ENCODE data around the gene USP28. TPM values are rescaled to one million over a fixed set of nuclear protein-coding genes. Genes with fewer than 3 reads are reported as not detected.
"Not testable (repeated sequence)": the region's sequence is repeated elsewhere in the genome, so short reads cannot be mapped to it uniquely, and the experiment has no call there.

Gene USP28
- total RNA-seq, 1 donor from 2014 or later = 33.6 TPM

- no peak for DNase-seq
These were observed 40.1 kb downstream of the USP28 start for GRCh38 chr11:113835306-113835705.

GRCh38 chr11:113833151-113833550, 42.2 kb downstream of the USP28 start:
- DNase-seq = no peak

GRCh38 chr11:113831314-113831713, 44.1 kb downstream of the USP28 start:
- no peak for DNase-seq

- no peak for DNase-seq
These were observed 45.6 kb downstream of the USP28 start for GRCh38 chr11:113829751-113830150.

GRCh38 chr11:113828191-113828590, 47.2 kb downstream of the USP28 start:
- no peak for DNase-seq

- DNase-seq = no peak
These were observed 47.9 kb downstream of the USP28 start for GRCh38 chr11:113827477-113827876.

- no peak for DNase-seq
These were observed 56.9 kb downstream of the USP28 start for GRCh38 chr11:113818426-113818825.

GRCh38 chr11:113817626-113818025, 57.7 kb downstream of the USP28 start:
- no peak for DNase-seq

GRCh38 chr11:113817162-113817561, 58.2 kb downstream of the USP28 start:
- DNase-seq = no peak

GRCh38 chr11:113814181-113814580, 61.2 kb downstream of the USP28 start:
- DNase-seq = no peak

GRCh38 chr11:113808931-113809330, 66.4 kb downstream of the USP28 start:
- no peak for DNase-seq

GRCh38 chr11:113806406-113806805, 69.0 kb downstream of the USP28 start:
- DNase-seq = no peak

GRCh38 chr11:113805640-113806039, 69.7 kb downstream of the USP28 start:
- no peak for DNase-seq

GRCh38 chr11:113802621-113803020, 72.8 kb downstream of the USP28 start:
- DNase-seq = no peak

GRCh38 chr11:113796663-113797259, 78.6 kb downstream of the USP28 start:
- DNase-seq = peak; percentile 12

- DNase-seq = no peak
These were observed 85.6 kb downstream of the USP28 start for GRCh38 chr11:113789675-113790320.

- DNase-seq = not testable (repeated sequence)
These were observed 86.4 kb downstream of the USP28 start for GRCh38 chr11:113789016-113789415.

GRCh38 chr11:113782134-113782533, 93.2 kb downstream of the USP28 start:
- no peak for DNase-seq

GRCh38 chr11:113781682-113782081, 93.7 kb downstream of the USP28 start:
- DNase-seq = no peak

- no peak for DNase-seq
These were observed 95.9 kb downstream of the USP28 start, which contains the start of gene CLDN25 for GRCh38 chr11:113779496-113779895. Gene CLDN25, plus strand, starts transcription at chr11:113779796. Its CDS starts 0 bp downstream, at chr11:113779796.

- peak; percentile 3 for DNase-seq
These were observed 97.1 kb downstream of the USP28 start for GRCh38 chr11:113778111-113778910.

GRCh38 chr11:113774174-113774503, 101.2 kb downstream of the USP28 start:
- no peak for DNase-seq

- peak; percentile 96 for DNase-seq
These were observed 101.8 kb downstream of the USP28 start, which contains the start of gene ZW10 for GRCh38 chr11:113773416-113774173. Gene ZW10, minus strand, starts transcription at chr11:113773692. Its CDS starts 26 bp downstream, at chr11:113773666.

All from skin of body (tissue), 2 donors.